ENCODE results near the gene PDE8B.
"Not testable (repeated sequence)": the region's sequence is repeated elsewhere in the genome, so short reads cannot be mapped to it uniquely, and the experiment has no call there.

PDE8B gene

DNA sequence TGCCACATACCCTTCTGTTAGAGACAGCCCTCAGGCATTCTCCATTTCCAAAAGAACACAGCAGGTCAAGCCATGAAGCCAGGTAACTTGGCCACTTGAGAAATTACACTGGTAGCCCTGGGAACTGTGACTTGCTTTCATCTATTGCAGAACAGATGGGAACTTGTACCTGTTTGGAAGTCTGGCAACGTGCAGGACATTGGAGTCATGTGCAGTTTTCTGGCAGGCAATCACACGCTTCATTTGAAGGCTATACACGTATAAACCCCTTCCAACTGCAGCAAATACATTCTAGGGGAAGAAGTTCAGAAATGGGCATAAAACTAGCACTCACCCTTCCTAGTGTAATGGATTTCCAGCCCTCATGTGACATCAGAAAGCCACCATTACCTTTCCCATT, 227.6 kb downstream of the PDE8B start:
- DNase-seq (ENCODE audit: low read depth in 2 of 2) = no peak

DNA sequence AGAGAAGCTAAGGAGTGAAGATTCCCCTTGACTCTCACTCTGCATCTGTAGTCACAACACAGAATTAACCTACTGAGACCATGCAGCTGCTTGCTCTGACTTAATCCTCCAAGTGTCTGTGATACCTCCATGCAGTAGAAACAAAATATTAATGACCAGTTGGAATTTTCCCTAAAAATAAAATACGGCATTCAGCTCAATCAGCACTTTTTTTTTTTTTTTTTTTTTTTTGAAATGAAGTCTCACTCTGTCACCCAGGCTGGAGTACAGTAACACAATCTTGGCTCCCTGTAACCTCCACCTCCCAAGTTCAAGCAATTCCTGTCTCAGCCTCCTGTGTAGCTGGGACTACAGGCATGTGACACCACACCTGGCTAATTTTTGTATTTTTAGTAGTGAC, 233.2 kb downstream of the PDE8B start:
- no peak for DNase-seq (ENCODE audit: low read depth in 2 of 2)

DNA sequence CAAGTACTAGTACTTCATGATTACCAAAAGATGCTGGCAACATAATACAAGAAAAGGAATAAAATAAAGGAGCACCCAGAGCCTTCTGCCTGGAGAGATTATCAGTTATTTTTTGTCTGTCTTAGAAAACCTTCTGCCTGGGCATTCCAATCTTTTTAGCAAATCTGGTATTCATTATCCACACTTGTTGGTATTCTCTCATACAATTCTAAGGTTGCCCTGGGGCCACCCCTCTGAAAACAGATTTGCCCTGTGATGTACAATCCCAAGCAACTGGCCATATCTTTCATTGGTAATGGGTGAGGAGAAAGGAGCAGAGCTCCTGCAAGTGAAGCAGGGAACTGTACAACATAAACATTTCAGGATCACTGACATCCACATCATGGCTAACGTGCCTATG, 233.9 kb downstream of the PDE8B start:
- DNase-seq (ENCODE audit: low read depth in 2 of 2) = no peak

GRCh38 chr5:77448831-77449230, 238.4 kb downstream of the PDE8B start:
- DNase-seq (ENCODE audit: low read depth in 2 of 2) = no peak

DNA sequence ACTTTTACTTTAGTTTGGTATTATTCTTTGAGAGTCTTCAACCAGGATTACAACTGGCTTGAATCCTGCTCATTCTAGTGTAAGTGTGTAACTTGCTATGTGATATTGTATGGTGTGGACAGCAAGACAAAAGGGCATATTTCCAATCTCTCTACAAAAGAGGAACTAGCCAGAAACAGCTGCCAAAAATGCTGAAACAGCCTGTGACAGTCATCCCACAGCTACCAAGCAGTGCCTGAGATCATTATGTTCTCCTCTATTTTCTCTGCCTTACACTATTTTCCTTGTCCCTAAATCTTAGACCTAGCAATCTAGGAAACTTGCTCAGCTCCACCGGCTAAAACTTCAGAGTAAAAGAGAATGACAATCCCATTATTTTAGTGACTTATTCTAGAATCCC, 238.8 kb downstream of the PDE8B start:
- no peak for DNase-seq (ENCODE audit: low read depth in 2 of 2)

DNA sequence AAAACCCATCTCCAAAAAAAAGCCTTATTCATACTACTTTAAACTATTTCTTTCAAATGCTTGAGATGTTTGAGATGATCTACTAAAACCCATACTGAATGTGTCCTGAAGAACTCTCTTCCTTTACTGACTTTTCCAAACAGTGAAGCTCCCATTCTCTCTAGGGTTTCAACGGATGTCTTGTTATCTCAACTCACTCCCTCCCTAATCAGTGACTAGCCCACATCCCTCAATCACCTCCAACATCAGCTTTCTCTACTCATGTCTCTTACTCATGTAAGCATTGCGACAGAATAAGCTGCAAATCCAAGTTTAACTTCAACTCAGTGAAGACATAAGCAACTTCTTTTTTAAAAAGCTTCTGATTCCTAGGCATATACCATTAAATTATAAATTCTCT, 239.5 kb downstream of the PDE8B start:
- DNase-seq (ENCODE audit: low read depth in 2 of 2) = no peak

GRCh38 chr5:77452351-77452750, 241.9 kb downstream of the PDE8B start:
- no peak for DNase-seq (ENCODE audit: low read depth in 2 of 2)

DNA sequence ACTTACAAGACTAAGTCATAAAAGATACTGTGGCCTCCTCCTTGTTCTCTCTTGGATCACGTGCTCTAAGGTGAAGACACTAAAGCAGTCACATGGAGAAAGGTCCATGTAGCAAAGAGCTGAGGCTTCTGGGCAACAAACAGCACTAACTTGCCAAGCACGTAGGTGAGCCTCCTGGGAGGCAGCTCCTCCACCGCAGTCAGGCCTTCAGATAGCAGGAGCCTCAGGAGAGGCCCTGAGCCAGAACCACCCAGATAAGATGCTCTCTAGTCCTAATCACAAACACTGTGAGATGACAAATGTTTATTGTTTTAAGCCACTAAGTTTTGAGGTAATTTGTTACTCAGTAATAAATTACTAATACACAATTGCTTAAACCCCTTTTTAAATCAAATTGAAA, 243.6 kb downstream of the PDE8B start:
- DNase-seq (ENCODE audit: low read depth in 2 of 2) = no peak

DNA sequence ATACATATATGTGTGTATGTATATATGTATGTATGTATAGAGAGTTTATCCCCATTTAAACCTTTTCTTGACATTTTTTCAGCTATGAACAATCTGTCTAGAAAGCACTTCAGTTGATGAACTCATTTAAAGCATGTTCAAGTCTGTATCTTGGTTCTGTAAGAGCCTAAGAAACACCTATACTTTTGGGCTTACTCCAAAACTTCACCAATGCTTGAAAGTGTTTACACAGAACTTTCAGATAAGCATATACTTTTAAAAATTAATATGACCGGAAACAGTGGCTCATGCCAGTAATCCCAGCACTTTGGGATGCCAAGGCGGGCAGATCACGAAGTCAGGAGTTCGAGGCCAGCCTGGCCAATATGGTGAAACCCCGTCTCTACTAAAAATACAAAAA, 250.8 kb downstream of the PDE8B start:
- DNase-seq (ENCODE audit: low read depth in 2 of 2) = no peak

DNA sequence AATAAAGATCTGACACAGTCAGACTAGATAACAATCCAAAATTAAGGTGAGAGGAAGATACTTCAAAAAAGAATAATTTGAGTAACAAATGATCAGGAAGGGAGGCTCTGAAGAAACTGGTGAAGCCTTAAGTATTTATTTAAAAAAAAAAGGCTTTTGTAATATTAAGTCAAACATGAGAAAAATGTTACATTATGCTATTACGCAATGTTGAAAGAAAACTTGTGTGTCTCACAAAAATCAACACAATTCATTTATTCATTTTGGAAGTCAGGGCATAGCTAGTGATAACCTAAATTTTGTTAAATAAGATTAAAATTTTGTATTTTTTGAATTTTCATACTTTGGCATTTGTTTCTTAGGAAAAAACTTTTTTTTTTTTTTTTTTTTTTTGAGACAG, 253.4 kb downstream of the PDE8B start:
- DNase-seq (ENCODE audit: low read depth in 2 of 2) = no peak

GRCh38 chr5:77468875-77469274, 258.4 kb downstream of the PDE8B start:
- DNase-seq (ENCODE audit: low read depth in 2 of 2) = not testable (repeated sequence)

- DNase-seq (ENCODE audit: low read depth in 2 of 2) = not testable (repeated sequence)
Measured at GRCh38 chr5:77475041-77475440, 264.6 kb downstream of the PDE8B start.

All from stimulated activated CD8-positive, alpha-beta memory T cell treated with anti-CD3 and anti-CD28 coated beads, Interleukin-2, amount 100 ng/mL, for 1 hour (primary cell).